GM19240 (cell line): ENCODE measurements around the gene WDR38.
"Not testable (repeated sequence)": the region's sequence is repeated elsewhere in the genome, so short reads cannot be mapped to it uniquely, and the experiment has no call there.

Source experiments
- DNase-seq: peaks from one replicate; pipeline ENCODE4 v3.0.0; 2011; ENCODE audit warnings: low spot score; ENCODE audit not compliant: insufficient read length

WDR38 gene

GRCh38 chr9:124831642-124832364 is 21.5 kb upstream of the WDR38 start:
- no peak for DNase-seq

- no peak for DNase-seq
Observed at GRCh38 chr9:124834591-124834990, 18.7 kb upstream of the WDR38 start.

- DNase-seq: no peak
Observed at GRCh38 chr9:124835026-124835557, 18.2 kb upstream of the WDR38 start.

GRCh38 chr9:124838132-124838531 is 15.1 kb upstream of the WDR38 start:
- not testable (repeated sequence) for DNase-seq

- DNase-seq: not testable (repeated sequence)
Observed at GRCh38 chr9:124838567-124839275, 14.5 kb upstream of the WDR38 start.

- DNase-seq: no peak
Observed at GRCh38 chr9:124839612-124840299, 13.5 kb upstream of the WDR38 start.

GRCh38 chr9:124840300-124840833 is 12.9 kb upstream of the WDR38 start:
- no peak for DNase-seq

- DNase-seq: no peak
Observed at GRCh38 chr9:124841075-124841821, 12.0 kb upstream of the WDR38 start.

GRCh38 chr9:124843456-124844034 is 9.7 kb upstream of the WDR38 start:
- DNase-seq: no peak

- no peak for DNase-seq
Observed at GRCh38 chr9:124844291-124844690, 9.0 kb upstream of the WDR38 start.

- not testable (repeated sequence) for DNase-seq
Observed at GRCh38 chr9:124846467-124846866, 6.8 kb upstream of the WDR38 start.

- no peak for DNase-seq
Observed at GRCh38 chr9:124846969-124847368, 6.3 kb upstream of the WDR38 start.

GRCh38 chr9:124849801-124850200 is 3.5 kb upstream of the WDR38 start:
- no peak for DNase-seq

GRCh38 chr9:124852121-124852828 is 985 bp upstream of the WDR38 start:
- no peak for DNase-seq

- DNase-seq: no peak
Observed at GRCh38 chr9:124853605-124854143, 414 bp downstream of the WDR38 start.

- no peak for DNase-seq
Observed at GRCh38 chr9:124854161-124854560, 901 bp downstream of the WDR38 start.

GRCh38 chr9:124854822-124855221 is 1.6 kb downstream of the WDR38 start:
- DNase-seq: no peak

- DNase-seq: no peak
Observed at GRCh38 chr9:124855566-124855943, 2.3 kb downstream of the WDR38 start.

GRCh38 chr9:124855944-124856765 is 2.9 kb downstream of the WDR38 start:
- DNase-seq: no peak
